OCI-LY1 (cell line): ENCODE data around the gene TMEM44.

ENCODE experiments used
- H2AFZ ChIP-seq: fragments of 200-600 bp; sonication (generic), shearing (Covaris generic); 2 replicates; pipeline ENCODE4 v1.6.0; 2014; ENCODE audit warnings: antibody characterized with exemption, mild to moderate bottlenecking, low read length
- H3F3A ChIP-seq: fragments of 200-600 bp; sonication (generic), shearing (Covaris generic); 2 replicates; pipeline ENCODE4 v1.6.0; 2014; ENCODE audit warnings: mild to moderate bottlenecking, antibody characterized with exemption, low read length, moderate library complexity; ENCODE audit not compliant: insufficient read depth
- H3K27ac ChIP-seq: fragments of 200-600 bp; sonication (generic); 2 replicates; pipeline ENCODE4 v1.5.1; 2014; ENCODE audit warnings: low read length, mixed run types, mild to moderate bottlenecking, low read depth; ENCODE audit not compliant: poor library complexity, severe bottlenecking
- H3K27me3 ChIP-seq: fragments of 200-600 bp; sonication (generic); 2 replicates; pipeline ENCODE4 v1.6.0; 2014; ENCODE audit warnings: antibody characterized with exemption, mild to moderate bottlenecking, low read length, moderate library complexity; ENCODE audit not compliant: insufficient read depth
- H3K36me3 ChIP-seq: fragments of 200-600 bp; sonication (generic); 2 replicates; pipeline ENCODE4 v1.6.1; 2014; ENCODE audit warnings: mild to moderate bottlenecking, antibody characterized with exemption, low read length, moderate library complexity, mixed read lengths; ENCODE audit not compliant: insufficient read depth
- H3K4me1 ChIP-seq: fragments of 200-600 bp; sonication (generic); 2 replicates; pipeline ENCODE4 v1.5.1; 2014; ENCODE audit warnings: mild to moderate bottlenecking, low read length, moderate library complexity; ENCODE audit not compliant: insufficient read depth, severe bottlenecking
- H3K4me2 ChIP-seq: fragments of 200-600 bp; sonication (generic), shearing (Covaris generic); 2 replicates; pipeline ENCODE4 v1.6.1; 2014; ENCODE audit warnings: low read length
- H3K4me3 ChIP-seq: fragments of 200-600 bp; sonication (generic); 2 replicates; pipeline ENCODE4 v1.5.1; 2014; ENCODE audit warnings: low read length, low read depth, mild to moderate bottlenecking, mixed read lengths; ENCODE audit not compliant: poor library complexity, severe bottlenecking
- H3K79me2 ChIP-seq: fragments of 200-600 bp; shearing (Covaris generic); 2 replicates; pipeline ENCODE4 v1.6.1; 2016; ENCODE audit warnings: mixed run types, low read length, mixed read lengths; ENCODE audit not compliant: insufficient read depth
- H3K9ac ChIP-seq: fragments of 200-600 bp; sonication (generic), shearing (Covaris generic); 2 replicates; pipeline ENCODE4 v1.6.1; 2014; ENCODE audit warnings: mild to moderate bottlenecking, low read length, mixed read lengths
- H3K9me2 ChIP-seq: fragments of 200-600 bp; sonication (generic), shearing (Covaris generic); 2 replicates; pipeline ENCODE4 v1.6.1; 2014; ENCODE audit warnings: low read depth, mild to moderate bottlenecking, low read length, mixed read lengths
- H3K9me3 ChIP-seq: fragments of 200-600 bp; shearing (Covaris generic); 2 replicates; pipeline ENCODE4 v1.6.1; 2014; ENCODE audit warnings: low read length, mixed read lengths
- H4K20me1 ChIP-seq: fragments of 200-600 bp; sonication (generic), shearing (Covaris generic); 2 replicates; pipeline ENCODE4 v1.6.0; 2016; ENCODE audit warnings: mild to moderate bottlenecking, low read length; ENCODE audit not compliant: insufficient read depth
- CTCF ChIP-seq: fragments of 200-600 bp; sonication (generic), shearing (Covaris generic); IDR thresholded peaks from 2 replicates; pipeline ENCODE4 v1.5.1; 2017; ENCODE audit warnings: mild to moderate bottlenecking, antibody characterized with exemption, low read length, moderate library complexity, mixed read lengths
- EZH2 ChIP-seq: fragments of 200-600 bp; sonication (generic), shearing (Covaris generic); IDR thresholded peaks from 2 replicates; pipeline ENCODE4 v1.8.0; 2017; ENCODE audit warnings: borderline replicate concordance, mixed run types, mild to moderate bottlenecking, antibody characterized with exemption, low read length, moderate library complexity, mixed read lengths

TMEM44 gene

DNA sequence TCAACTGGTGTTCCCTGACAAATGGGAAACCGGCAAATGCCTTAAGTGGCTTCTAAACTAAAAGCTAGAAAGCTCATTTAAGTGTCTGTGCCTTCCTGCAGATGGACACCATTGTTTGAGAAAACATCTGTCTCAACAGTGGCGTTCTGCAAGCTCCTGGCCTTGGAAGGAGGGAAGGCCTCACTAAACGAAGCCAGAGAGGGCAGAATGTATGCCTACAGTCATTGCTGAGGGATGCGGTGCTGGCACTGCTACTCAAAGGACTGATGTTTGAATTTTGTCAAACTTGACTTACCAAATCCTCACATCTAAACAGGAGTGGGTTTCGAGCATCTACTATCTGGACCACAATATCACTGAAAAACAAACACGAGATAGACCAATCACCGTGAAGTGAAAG, 26.6 kb upstream of the TMEM44 start:
- Histone ChIP-seq H3K4me1 (no peaks in the 10 kb centered on the region), H3K27ac (no peak overlapping the region), H3F3A (no peaks in the 10 kb centered on the region), H3K9ac (no peak overlapping the region), H3K36me3 (peaks cover 67% of the 10 kb centered on the region), H3K4me2 (no peak overlapping the region), H3K27me3 (no peaks in the 10 kb centered on the region), H3K9me3 (no peaks in the 10 kb centered on the region), H3K9me2 (no peaks in the 10 kb centered on the region), H3K4me3 (no peak overlapping the region), H4K20me1 (no peaks in the 10 kb centered on the region), H3K79me2 (no peaks in the 10 kb centered on the region), H2AFZ (no peak overlapping the region)
- TF ChIP-seq EZH2 (no peak), CTCF (no peak)

DNA sequence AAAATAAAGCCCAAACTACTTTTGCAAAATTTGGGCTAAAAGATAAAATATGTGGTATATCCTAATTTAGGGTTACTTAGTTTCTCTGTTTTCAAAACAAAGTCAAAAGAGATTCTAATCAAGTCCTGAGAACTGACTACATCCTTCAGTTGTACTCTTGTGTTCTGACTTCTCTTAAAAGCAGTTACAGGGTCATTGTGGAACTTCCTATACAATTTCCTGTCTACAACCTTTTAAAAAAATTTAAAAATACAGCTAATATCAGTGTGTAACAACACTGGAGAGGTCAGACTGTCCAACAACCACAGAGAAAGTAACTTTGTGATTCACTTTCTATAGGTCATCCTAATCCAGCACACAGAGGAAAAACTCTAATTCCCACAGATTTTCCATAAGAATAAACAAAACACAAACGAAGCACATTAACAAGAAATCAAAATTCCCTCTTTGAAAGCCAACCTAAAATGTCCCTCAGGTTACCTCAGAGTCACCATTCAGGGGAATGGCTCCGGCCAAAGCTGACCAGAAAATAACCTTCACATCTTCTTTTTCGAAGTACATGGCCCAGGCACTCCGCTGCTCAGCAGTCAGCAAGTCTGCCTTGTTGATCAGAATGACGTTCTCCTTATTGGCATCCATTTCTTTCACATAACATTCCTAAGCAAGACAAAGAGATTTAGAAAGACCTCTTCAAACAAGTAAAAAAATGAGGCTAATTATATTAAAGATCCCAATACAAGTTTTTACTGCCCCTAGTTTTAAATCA, 25.4 kb upstream of the TMEM44 start:
- H4K20me1 ChIP-seq: no peaks in the 10 kb centered on the region; the same call in 1 of the 2 replicates
- TF ChIP-seq EZH2 (no peak), CTCF (no peak)
- H3K27me3 ChIP-seq: no peaks in the 10 kb centered on the region
- no peaks in the 10 kb centered on the region for H3K9me3 ChIP-seq
- H3F3A ChIP-seq: no peaks in the 10 kb centered on the region
- no peaks in the 10 kb centered on the region for H3K4me1 ChIP-seq
- H3K79me2 ChIP-seq: no peaks in the 10 kb centered on the region
- peaks cover 69% of the 10 kb centered on the region for H3K36me3 ChIP-seq
- H3K9ac ChIP-seq: no peak overlapping the region
- H3K9me2 ChIP-seq: no peaks in the 10 kb centered on the region
- no peak overlapping the region for H3K4me2 ChIP-seq
- no peak overlapping the region for H2AFZ ChIP-seq
- H3K27ac ChIP-seq: no peak overlapping the region
- no peak overlapping the region for H3K4me3 ChIP-seq

DNA sequence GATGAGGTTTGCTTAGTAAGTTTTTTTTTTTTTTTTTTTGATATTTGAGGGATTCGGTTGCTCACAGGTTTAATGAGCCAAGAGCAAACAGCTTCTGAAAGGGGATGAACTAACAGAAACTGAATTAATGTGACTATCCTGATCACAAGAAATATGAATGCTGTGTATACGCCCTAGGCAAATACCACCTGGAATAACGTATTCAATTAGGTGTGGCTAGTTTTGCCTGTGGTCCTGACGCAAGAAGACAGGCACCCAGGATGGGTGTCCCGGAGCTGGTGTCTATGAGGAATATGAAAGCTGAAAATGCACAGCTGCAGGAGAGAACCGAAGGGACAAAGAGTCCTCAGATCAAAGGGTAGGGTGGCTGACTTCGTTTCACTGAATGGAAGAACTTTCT, 24.2 kb upstream of the TMEM44 start:
- Histone ChIP-seq H3K9ac (no peak overlapping the region), H4K20me1 (no peaks in the 10 kb centered on the region; the same call in 1 of the 2 replicates), H3K9me2 (no peaks in the 10 kb centered on the region), H3K79me2 (no peaks in the 10 kb centered on the region), H3K9me3 (no peaks in the 10 kb centered on the region), H3K27ac (no peak overlapping the region), H3K27me3 (no peaks in the 10 kb centered on the region), H2AFZ (no peak overlapping the region), H3K36me3 (peaks cover 75% of the 10 kb centered on the region), H3K4me1 (no peaks in the 10 kb centered on the region), H3K4me3 (no peak overlapping the region), H3F3A (no peaks in the 10 kb centered on the region), H3K4me2 (no peak overlapping the region)
- TF ChIP-seq EZH2 (no peak), CTCF (no peak)
